Measurements from ENCODE around the gene HBE1. TPM values are rescaled to one million over a fixed set of nuclear protein-coding genes. Genes with fewer than 3 reads are reported as not detected.

The HBE1 gene
- polyA plus RNA-seq, 3 donors = not detected

DNA sequence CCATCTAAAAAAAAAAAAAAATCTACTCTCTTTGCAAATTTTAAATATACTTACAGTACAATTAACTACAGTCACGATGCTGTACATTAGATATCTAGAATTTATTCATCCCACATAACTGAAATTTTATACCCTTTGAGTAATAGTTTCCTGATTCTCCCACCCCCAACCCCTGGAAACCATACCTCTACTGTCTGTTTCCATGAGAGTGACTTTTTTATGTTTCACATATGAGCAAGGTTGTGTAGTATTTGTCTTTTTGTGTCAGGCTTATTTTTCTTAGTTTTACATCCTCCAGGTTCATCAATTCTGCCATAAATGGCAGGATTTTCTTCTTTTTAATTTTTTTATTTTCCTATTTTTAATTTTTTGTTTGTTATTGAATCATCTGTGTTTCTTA, 46.1 kb downstream of the HBE1 start:
- Histone ChIP-seq H3K36me3 (replicated peaks in 1 of 2; ENCODE audit: control insufficient read depth in 1 of 2, insufficient read depth in 2 of 2, low read length in 2 of 2) (no peaks in the 10 kb centered on the region), H3K4me2 (replicated peaks; ENCODE audit: extremely low read depth, low read length, poor library complexity, severe bottlenecking) (no peak overlapping the region), H3K27me3 (ENCODE audit: control insufficient read depth in 2 of 2, insufficient read depth in 2 of 2, low read length in 2 of 2) (no peaks in the 10 kb centered on the region), H3K9ac (ENCODE audit: insufficient read depth, low read length, poor library complexity, severe bottlenecking) (no peak overlapping the region), H4K20me1 (ENCODE audit: insufficient read depth, low read length) (no peaks in the 10 kb centered on the region), H3K9me3 (replicated peaks in 1 of 2; ENCODE audit: control insufficient read depth in 1 of 2, insufficient read depth in 1 of 2, low read length in 2 of 2) (no peaks in the 10 kb centered on the region), H3K4me1 (ENCODE audit: control insufficient read depth in 1 of 2, insufficient read depth in 2 of 2, low read length in 2 of 2) (no peaks in the 10 kb centered on the region), H3K27ac (ENCODE audit: low read depth in 1 of 2, low read length in 2 of 2) (no peak overlapping the region), H3K4me3 (replicated peaks in 1 of 3; ENCODE audit: low read depth in 2 of 3, low read length in 3 of 3) (no peak overlapping the region), H2AFZ (ENCODE audit: insufficient read depth, low read depth, low read length, poor library complexity, severe bottlenecking) (no peak overlapping the region), H3K79me2 (ENCODE audit: insufficient read depth, low read length) (no peaks in the 10 kb centered on the region)
- no peak for DNase-seq
- Mint-ChIP-seq H3K4me3 (no peak overlapping the region), H3K36me3 (no peaks in the 10 kb centered on the region), H3K9me3 (peaks cover 3 to 13% (median 7%) of the 10 kb centered on the region in 7 donors), H3K27ac (no peak overlapping the region), H3K27me3 (ENCODE audit: low read depth in 3 of 3) (peaks cover 0 to 2% (median 0%) of the 10 kb centered on the region in 3 donors), H3K4me1 (no peaks in the 10 kb centered on the region)
- TF ChIP-seq CTCF (IDR thresholded peaks at IDR 0.05) = no peak
- intact Hi-C loops (cut with micrococcal nuclease) = no loop called here
- WGBS (ENCODE audit: insufficient coverage) = 80% methylated on average over 1 of the region's 1 CpG

GRCh38 chr11:5223146-5223545, 46.6 kb downstream of the HBE1 start:
- Histone ChIP-seq H3K9ac (ENCODE audit: insufficient read depth, low read length, poor library complexity, severe bottlenecking) (no peak overlapping the region), H4K20me1 (ENCODE audit: insufficient read depth, low read length) (no peaks in the 10 kb centered on the region), H3K79me2 (ENCODE audit: insufficient read depth, low read length) (no peaks in the 10 kb centered on the region), H3K4me1 (ENCODE audit: control insufficient read depth in 1 of 2, insufficient read depth in 2 of 2, low read length in 2 of 2) (no peaks in the 10 kb centered on the region), H3K4me2 (replicated peaks; ENCODE audit: extremely low read depth, low read length, poor library complexity, severe bottlenecking) (no peak overlapping the region), H3K27me3 (ENCODE audit: control insufficient read depth in 2 of 2, insufficient read depth in 2 of 2, low read length in 2 of 2) (no peaks in the 10 kb centered on the region), H2AFZ (ENCODE audit: insufficient read depth, low read depth, low read length, poor library complexity, severe bottlenecking) (no peak overlapping the region), H3K36me3 (replicated peaks in 1 of 2; ENCODE audit: control insufficient read depth in 1 of 2, insufficient read depth in 2 of 2, low read length in 2 of 2) (no peaks in the 10 kb centered on the region), H3K27ac (ENCODE audit: low read depth in 1 of 2, low read length in 2 of 2) (no peak overlapping the region), H3K4me3 (replicated peaks in 1 of 3; ENCODE audit: low read depth in 2 of 3, low read length in 3 of 3) (no peak overlapping the region), H3K9me3 (replicated peaks in 1 of 2; ENCODE audit: control insufficient read depth in 1 of 2, insufficient read depth in 1 of 2, low read length in 2 of 2) (no peaks in the 10 kb centered on the region)
- WGBS (ENCODE audit: insufficient coverage) = 100% methylated on average over 6 of the region's 6 CpGs
- no peak for TF ChIP-seq CTCF (IDR thresholded peaks at IDR 0.05)
- Mint-ChIP-seq H3K4me3 (no peak overlapping the region), H3K27me3 (ENCODE audit: low read depth in 3 of 3) (peaks cover 0 to 2% (median 0%) of the 10 kb centered on the region in 3 donors), H3K36me3 (no peaks in the 10 kb centered on the region), H3K4me1 (no peaks in the 10 kb centered on the region), H3K27ac (no peak overlapping the region), H3K9me3 (peaks cover 3 to 14% (median 7%) of the 10 kb centered on the region in 7 donors)
- intact Hi-C loops (cut with micrococcal nuclease) = no loop called here
- DNase-seq = no peak

Other genes with a start within 250 kb of the HBE1 start
- not detected for gene OR52J3, start 223.4 kb downstream of the HBE1 start, polyA plus RNA-seq
- not detected for gene OR52E2, start 210.3 kb downstream of the HBE1 start, polyA plus RNA-seq
- gene OR52E1, start 200.4 kb downstream of the HBE1 start, polyA plus RNA-seq = not detected
- gene OR52A5, start 131.6 kb downstream of the HBE1 start, polyA plus RNA-seq = not detected
- gene OR52A1, start 115.2 kb downstream of the HBE1 start, polyA plus RNA-seq = not detected
- not detected for gene OR51V1, start 69.3 kb downstream of the HBE1 start, polyA plus RNA-seq
- 100 to 1,000 TPM in 2 of 3 donors, 1 to 10 TPM in 1; 3.0 to 298 (median 278) TPM for gene HBB, start 42.9 kb downstream of the HBE1 start, polyA plus RNA-seq
- not detected for gene HBD, start 35.5 kb downstream of the HBE1 start, polyA plus RNA-seq
- not detected for gene HBG1, start 20.1 kb downstream of the HBE1 start, polyA plus RNA-seq
- 1 to 10 TPM in 1 of 3 donors, not detected in 2; 5.1 TPM for gene HBG2, start 15.2 kb downstream of the HBE1 start, polyA plus RNA-seq
- gene OR51B4, start 32.0 kb upstream of the HBE1 start, polyA plus RNA-seq = not detected
- gene OR51B2, start 54.4 kb upstream of the HBE1 start, polyA plus RNA-seq = not detected
- gene OR51B5, start 73.6 kb upstream of the HBE1 start, polyA plus RNA-seq = not detected
- gene OR51B6, start 81.6 kb upstream of the HBE1 start, polyA plus RNA-seq = not detected
- not detected for gene OR51M1, start 113.9 kb upstream of the HBE1 start, polyA plus RNA-seq
- gene OR51Q1, start 152.2 kb upstream of the HBE1 start, polyA plus RNA-seq = not detected
- gene OR51I1, start 171.6 kb upstream of the HBE1 start, polyA plus RNA-seq = not detected
- gene OR51I2, start 179.4 kb upstream of the HBE1 start, polyA plus RNA-seq = not detected
- gene OR52D1, start 218.7 kb upstream of the HBE1 start, polyA plus RNA-seq = not detected
- not detected for gene UBQLN3, start 240.0 kb upstream of the HBE1 start, polyA plus RNA-seq
- under 1 TPM in 1 of 3 donors, not detected in 2; 0.33 TPM for gene UBQLNL, start 246.8 kb upstream of the HBE1 start, polyA plus RNA-seq